H1 (cell line): ENCODE data around the gene NKAIN2. TPM values are rescaled to one million over a fixed set of nuclear protein-coding genes. Genes with fewer than 3 reads are reported as not detected.

Experiments
- CTCF ChIA-PET: fragments of 300-600 bp; sonication (Branson Sonifier 250); formaldehyde crosslinking; loops from one replicate; lab custom pipeline; 2021; ENCODE audit not compliant: partially characterized antibody; lab: Charles Lee
- POLR2A ChIA-PET: fragments of 300-600 bp; sonication (Branson Sonifier 250); formaldehyde crosslinking; loops from one replicate; lab custom pipeline; 2021; ENCODE audit warnings: inconsistent platforms; ENCODE audit not compliant: partially characterized antibody; lab: Charles Lee
- DNase-seq, 2 experiments: peaks; one replicate each; pipeline versions ENCODE4 v3.0.0 to v3.0.0-alpha.2; 2010 to 2022; ENCODE audit warnings: low spot score in 2 of 2, low read depth in 1 of 2, mixed read lengths in 1 of 2
- FAIRE-seq: peaks from 2 replicates; lab custom pipeline; 2011; peaks lifted over from hg19 to GRCh38; lab: Jason Lieb, UNC
- H2AFZ ChIP-seq: 2 replicates; pipeline ENCODE4 v1.8.1; 2012; ENCODE audit warnings: low read length, inconsistent platforms
- H2AK5ac ChIP-seq: 2 replicates; pipeline ENCODE4 v1.6.1; 2013; ENCODE audit warnings: low read depth, low read length
- H2BK120ac ChIP-seq: replicated peaks from 2 replicates; pipeline ENCODE3; 2013; ENCODE audit warnings: low read depth, low read length, inconsistent platforms
- H2BK12ac ChIP-seq: 2 replicates; pipeline ENCODE4 v1.6.1; 2013; ENCODE audit warnings: low read depth, low read length
- H2BK15ac ChIP-seq: 2 replicates; pipeline ENCODE4 v1.6.1; 2013; ENCODE audit warnings: low read length
- H2BK20ac ChIP-seq: 2 replicates; pipeline ENCODE4 v1.6.1; 2013; ENCODE audit warnings: low read length
- H2BK5ac ChIP-seq: 2 replicates; pipeline ENCODE4 v1.6.1; 2013; ENCODE audit warnings: low read depth, low read length
- H3K14ac ChIP-seq: 2 replicates; pipeline ENCODE4 v1.6.1; 2013; ENCODE audit warnings: inconsistent platforms; ENCODE audit not compliant: insufficient read length
- H3K18ac ChIP-seq: 2 replicates; pipeline ENCODE4 v1.6.1; 2013; ENCODE audit warnings: low read length; ENCODE audit errors: extremely low read depth
- H3K23ac ChIP-seq: 2 replicates; pipeline ENCODE4 v1.6.1; 2013; ENCODE audit warnings: inconsistent platforms; ENCODE audit not compliant: insufficient read length
- H3K23me2 ChIP-seq: 2 replicates; pipeline ENCODE4 v1.6.1; 2013; ENCODE audit warnings: low read depth, low read length
- H3K27ac ChIP-seq: 2 replicates; pipeline ENCODE4 v1.6.1; 2011; ENCODE audit warnings: low read depth, low read length, inconsistent platforms
- H3K27me3 ChIP-seq, 4 experiments: replicated peaks in 1 of 4; 1 replicate in 1 of 4; 2 replicates in 3 of 4; pipeline versions ENCODE4 v1.6.1 to v1.8.1; 2011 to 2013; ENCODE audit warnings: low read length in 3 of 4, mild to moderate bottlenecking in 3 of 4, inconsistent platforms in 2 of 4, mixed read lengths in 2 of 4, moderate library complexity in 1 of 4; ENCODE audit not compliant: control insufficient read depth in 3 of 4, insufficient read depth in 3 of 4; ENCODE audit errors: extremely low read depth in 1 of 4
- H3K36me3 ChIP-seq, 4 experiments: 2 replicates each; pipeline versions ENCODE4 v1.6.1 to v1.8.1; 2011 to 2013; ENCODE audit warnings: mild to moderate bottlenecking in 4 of 4, low read length in 3 of 4, moderate library complexity in 2 of 4, control low read depth in 1 of 4, inconsistent platforms in 1 of 4; ENCODE audit not compliant: insufficient read depth in 4 of 4, control insufficient read depth in 2 of 4
- H3K4ac ChIP-seq: replicated peaks from 2 replicates; pipeline ENCODE3; 2013; ENCODE audit warnings: low read length, low read depth, mixed read lengths, inconsistent platforms; ENCODE audit not compliant: insufficient read length
- H3K4me1 ChIP-seq, 4 experiments: replicated peaks in 1 of 4; 1 replicate in 1 of 4; 2 replicates in 3 of 4; pipeline versions ENCODE4 v1.6.1 to v1.8.1; 2011 to 2013; ENCODE audit warnings: low read length in 3 of 4, inconsistent platforms in 2 of 4, mixed read lengths in 1 of 4; ENCODE audit not compliant: insufficient read depth in 4 of 4, control insufficient read depth in 3 of 4
- H3K4me2 ChIP-seq, 2 experiments: 2 replicates each; pipeline versions ENCODE4 v1.6.1 to v1.8.1; 2011 to 2013; ENCODE audit warnings: low read depth in 2 of 2, low read length in 2 of 2, control low read depth in 1 of 2, inconsistent platforms in 1 of 2, mild to moderate bottlenecking in 1 of 2; ENCODE audit not compliant: insufficient read depth in 1 of 2
- H3K4me3 ChIP-seq, 4 experiments: fragments of 200-600, 300-600 bp in 1 of 4; sonication (generic), shearing (Covaris generic), sonication (Bioruptor Twin) in 1 of 4; 2 replicates each; pipeline versions ENCODE4 v1.5.1 to v1.8.1; 2011 to 2016; ENCODE audit warnings: low read length in 4 of 4, low read depth in 3 of 4, control low read depth in 2 of 4, inconsistent platforms in 2 of 4, mild to moderate bottlenecking in 2 of 4, mixed read lengths in 1 of 4, moderate library complexity in 1 of 4; ENCODE audit not compliant: insufficient read depth in 2 of 4; ENCODE audit errors: extremely low read depth in 1 of 4
- H3K56ac ChIP-seq: replicated peaks from 2 replicates; pipeline ENCODE3; 2013; ENCODE audit warnings: low read depth, mild to moderate bottlenecking, mixed read lengths, low read length, inconsistent platforms; ENCODE audit not compliant: insufficient read length
- H3K79me1 ChIP-seq: 2 replicates; pipeline ENCODE4 v1.6.1; 2013; ENCODE audit warnings: low read depth, low read length, control low read depth
- H3K79me2 ChIP-seq, 2 experiments: 2 replicates each; pipeline versions ENCODE4 v1.6.1 to v1.8.1; 2012 to 2013; ENCODE audit warnings: low read length in 2 of 2, mild to moderate bottlenecking in 2 of 2, inconsistent platforms in 1 of 2; ENCODE audit not compliant: insufficient read depth in 2 of 2, control insufficient read depth in 1 of 2
- H3K9ac ChIP-seq, 4 experiments: replicated peaks in 1 of 4; 1 replicate in 1 of 4; 2 replicates in 3 of 4; pipeline versions ENCODE4 v1.6.1 to v1.8.1; 2011 to 2013; ENCODE audit warnings: low read depth in 3 of 4, low read length in 3 of 4, control low read depth in 2 of 4, mild to moderate bottlenecking in 2 of 4, moderate library complexity in 2 of 4, inconsistent platforms in 1 of 4; ENCODE audit errors: extremely low read depth in 1 of 4
- H3K9me3 ChIP-seq, 2 experiments: 2 replicates each; pipeline versions ENCODE4 v1.6.1 to v1.8.1; 2012 to 2013; ENCODE audit warnings: mild to moderate bottlenecking in 2 of 2, moderate library complexity in 2 of 2, control low read depth in 1 of 2, inconsistent platforms in 1 of 2, low read depth in 1 of 2, low read length in 1 of 2, mixed read lengths in 1 of 2; ENCODE audit not compliant: insufficient read depth in 2 of 2
- H4K20me1 ChIP-seq, 2 experiments: replicated peaks in 1 of 2; 2 replicates each; pipeline versions ENCODE3 to v1.8.1; 2011 to 2013; ENCODE audit warnings: inconsistent platforms in 2 of 2, low read length in 2 of 2, mild to moderate bottlenecking in 1 of 2; ENCODE audit not compliant: insufficient read depth in 2 of 2, control insufficient read depth in 1 of 2
- H4K5ac ChIP-seq: 2 replicates; pipeline ENCODE4 v1.6.1; 2013; ENCODE audit warnings: low read length, low read depth, mixed read lengths, inconsistent platforms; ENCODE audit not compliant: insufficient read length
- H4K8ac ChIP-seq: 2 replicates; pipeline ENCODE4 v1.8.0; 2013; ENCODE audit warnings: mild to moderate bottlenecking, moderate library complexity, low read length, inconsistent platforms; ENCODE audit not compliant: insufficient read depth; ENCODE audit errors: extremely low read depth
- H4K91ac ChIP-seq: replicated peaks from 2 replicates; pipeline ENCODE3; 2013; ENCODE audit warnings: low read length, mixed read lengths, inconsistent platforms; ENCODE audit not compliant: insufficient read length
- EGR1 ChIP-seq: IDR thresholded peaks from 2 replicates; pipeline ENCODE4 v1.6.1; 2011; ENCODE audit warnings: low read depth, low read length, borderline replicate concordance
- RAD21 ChIP-seq, 2 experiments: IDR thresholded peaks in 1 of 2; conservative IDR thresholded peaks in 1 of 2; 2 replicates each; pipeline ENCODE4 v1.6.1; 2011; ENCODE audit warnings: low read depth in 2 of 2, low read length in 2 of 2, improper control_type of control experiment in 1 of 2, inconsistent platforms in 1 of 2, mild to moderate bottlenecking in 1 of 2, moderate library complexity in 1 of 2
- polyA plus RNA-seq, 7 experiments: library from polyadenylated mRNA; depleted of rRNA in 3 of 7; stranded (reverse) in 5 of 7; unstranded in 2 of 7; fragments of >200 nt in 5 of 7; fragments of 200-250 nt in 2 of 7; gene quantifications; 1 replicate in 5 of 7; 2 replicates in 1 of 7; 4 replicates in 1 of 7; pipeline versions ENCODE4 v1.2.1 to v1.2.3, GENCODE V29; 2011 to 2013; ENCODE audit warnings: missing spikeins in 2 of 7, mixed read lengths in 2 of 7
- total RNA-seq: library from RNA; stranded (reverse); fragmentation: NEBNext Ultra II Directional; extraction: Animal tissue kit (Norgen Biotek cat#: 25700); gene quantifications from 2 replicates; pipeline ENCODE4 v1.2.1, GENCODE V29; 2021

The NKAIN2 gene
- total and polyA plus RNA-seq, 2 of the 8 experiments (the other 6 are each of a cell fraction or from before 2014, with no cell fraction given), result 0.20 to 0.34 TPM

DNA sequence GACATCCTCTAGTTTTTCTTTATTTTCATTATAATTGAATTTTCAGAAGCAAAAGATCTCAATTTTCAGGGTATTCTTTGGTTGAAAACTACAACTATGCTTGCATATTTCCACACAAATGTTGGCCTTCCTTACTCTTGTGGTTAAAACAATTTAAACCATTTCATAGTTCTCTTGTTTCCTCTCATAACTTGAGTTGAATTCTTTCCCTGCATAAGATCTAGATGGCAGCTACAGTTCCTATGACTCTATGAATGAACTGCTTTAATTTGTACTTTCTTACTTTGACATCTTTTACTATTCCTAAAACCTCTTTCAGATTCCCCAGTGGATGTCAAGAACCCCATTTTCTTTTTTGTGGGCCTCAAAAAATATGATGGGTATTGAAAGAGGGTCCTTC lies 564.5 kb downstream of the NKAIN2 start:
- no peak overlapping the region for H2AK5ac ChIP-seq
- FAIRE-seq (no peak), DNase-seq (no peak)
- H3K27me3 ChIP-seq, result no peaks in the 10 kb centered on the region
- no peaks in the 10 kb centered on the region for H3K23me2 ChIP-seq
- TF ChIP-seq EGR1 (no peak), RAD21 (IDR thresholded peaks at IDR 0.05 in 1 of 2, conservative IDR thresholded peaks at IDR 0.05 in 1 of 2; ENCODE audit: low read depth in 2 of 2, low read length in 2 of 2) (no peak)
- no peak overlapping the region for H2BK12ac ChIP-seq
- H3K14ac ChIP-seq, result no peak overlapping the region
- H4K20me1 ChIP-seq, result no peaks in the 10 kb centered on the region
- no peak overlapping the region for H2AFZ ChIP-seq
- no peak overlapping the region for H4K8ac ChIP-seq
- H3K18ac ChIP-seq, result no peak overlapping the region
- ChIA-PET POLR2A (interaction anchor here (0.6 kb wide), 1 partner anchor 10 kb away, joined by 3 read pairs; no protein-coding TSS in a partner anchor), CTCF (no interaction called here)
- no peak overlapping the region for H3K56ac ChIP-seq
- H2BK5ac ChIP-seq, result no peak overlapping the region
- H2BK20ac ChIP-seq, result no peak overlapping the region
- H3K79me1 ChIP-seq, result no peaks in the 10 kb centered on the region
- no peak overlapping the region for H3K23ac ChIP-seq
- no peak overlapping the region for H2BK120ac ChIP-seq
- no peak overlapping the region for H3K27ac ChIP-seq
- no peak overlapping the region for H3K9ac ChIP-seq
- H2BK15ac ChIP-seq, result no peak overlapping the region
- no peak overlapping the region for H4K91ac ChIP-seq
- H3K4ac ChIP-seq, result no peak overlapping the region
- no peaks in the 10 kb centered on the region for H3K36me3 ChIP-seq
- no peaks in the 10 kb centered on the region for H3K4me1 ChIP-seq
- H3K9me3 ChIP-seq, result no peaks in the 10 kb centered on the region
- no peak overlapping the region for H3K4me2 ChIP-seq
- no peak overlapping the region for H4K5ac ChIP-seq
- H3K79me2 ChIP-seq, result no peaks in the 10 kb centered on the region
- H3K4me3 ChIP-seq, result no peak overlapping the region
